BLaER1 treated with 17β-estradiol and CSF1 and Interleukin-3, amounts not matched to agents 10 nM and 100 nM (cell line): Measurements from ENCODE around the gene CCDC85C.
A peak's percentile ranks its signal among the peaks of the same experiment; 100 is the strongest.

Source experiments
- H3K27ac ChIP-seq, 11 experiments: shearing (Covaris generic); formaldehyde crosslinking; 2 replicates each; pipeline ENCODE4 v1.8.1; 2022
- H3K27me3 ChIP-seq, 11 experiments: shearing (Covaris generic); formaldehyde crosslinking; 2 replicates each; pipeline ENCODE4 v1.8.1; 2022
- H3K36me3 ChIP-seq, 11 experiments: shearing (Covaris generic); formaldehyde crosslinking; 2 replicates each; pipeline ENCODE4 v1.8.1; 2022
- H3K4me1 ChIP-seq, 10 experiments: shearing (Covaris generic); formaldehyde crosslinking; 2 replicates each; pipeline ENCODE4 v1.8.1; 2022
- H3K4me2 ChIP-seq, 11 experiments: shearing (Covaris generic); formaldehyde crosslinking; 2 replicates each; pipeline ENCODE4 v1.8.1; 2022
- H3K4me3 ChIP-seq, 10 experiments: shearing (Covaris generic); formaldehyde crosslinking; 2 replicates each; pipeline ENCODE4 v1.8.1; 2022
- H3K9ac ChIP-seq, 11 experiments: shearing (Covaris generic); formaldehyde crosslinking; 2 replicates each; pipeline ENCODE4 v1.8.1; 2022
- H3K9me3 ChIP-seq, 11 experiments: shearing (Covaris generic); formaldehyde crosslinking; replicated peaks in 1 of 11; 2 replicates each; pipeline ENCODE4 v1.8.1; 2022
- H4K20me1 ChIP-seq, 11 experiments: shearing (Covaris generic); formaldehyde crosslinking; 2 replicates each; pipeline ENCODE4 v1.8.1; 2022
- Cebpa-rat ChIP-seq, 11 experiments: shearing (Covaris generic); IDR thresholded peaks; 2 replicates each; pipeline ENCODE4 v1.8.1; 2022

Gene CCDC85C

GRCh38 chr14:99634443-99634842 is 30.4 kb upstream of the CCDC85C start:
- H3K4me1 ChIP-seq = peaks cover 38 to 58% (median 48%) of the 10 kb centered on the region in 10 experiments
- no peak for TF ChIP-seq Cebpa-rat (IDR thresholded peaks at IDR 0.05)
- peak overlapping the region; percentile 75 to 95 (median 82) for H3K4me2 ChIP-seq
- H3K9ac ChIP-seq = peak overlapping the region in 10 of 11 experiments; percentile 2 to 68 (median 45); a peak in 16 of 22 replicates
- peak overlapping the region in 8 of 11 experiments; percentile 10 to 67 (median 20); a peak in 10 of 22 replicates for H3K27ac ChIP-seq
- H3K9me3 ChIP-seq = no peaks in the 10 kb centered on the region
- H3K27me3 ChIP-seq = peaks cover 0 to 12% (median 0%) of the 10 kb centered on the region in 11 experiments; a peak in 5 of 22 replicates
- no peaks in the 10 kb centered on the region for H3K36me3 ChIP-seq
- peak overlapping the region in 2 of 10 experiments; percentile 3 to 19; a peak in 1 of 20 replicates for H3K4me3 ChIP-seq
- H4K20me1 ChIP-seq = no peaks in the 10 kb centered on the region; a peak in 1 of 22 replicates

- no peaks in the 10 kb centered on the region for H3K9me3 ChIP-seq
- peaks cover 0 to 12% (median 0%) of the 10 kb centered on the region in 11 experiments; a peak in 5 of 22 replicates for H3K27me3 ChIP-seq
- peaks cover 38 to 61% (median 49%) of the 10 kb centered on the region in 10 experiments for H3K4me1 ChIP-seq
- peak overlapping the region in 5 of 11 experiments; percentile 28 to 68 (median 56); a peak in 11 of 22 replicates for H3K9ac ChIP-seq
- no peaks in the 10 kb centered on the region; a peak in 1 of 22 replicates for H4K20me1 ChIP-seq
- TF ChIP-seq Cebpa-rat (IDR thresholded peaks at IDR 0.05) = no peak
- peak overlapping the region in 1 of 10 experiments; percentile 24; a peak in 1 of 20 replicates for H3K4me3 ChIP-seq
- peak overlapping the region in 4 of 11 experiments; percentile 32 to 67 (median 54); a peak in 7 of 22 replicates for H3K27ac ChIP-seq
- H3K36me3 ChIP-seq = no peaks in the 10 kb centered on the region
- H3K4me2 ChIP-seq = peak overlapping the region; percentile 75 to 95 (median 82)
These were observed 29.9 kb upstream of the CCDC85C start for GRCh38 chr14:99633918-99634317.

- Histone ChIP-seq H3K9me3 (no peaks in the 10 kb centered on the region), H3K36me3 (no peaks in the 10 kb centered on the region), H3K27ac (peak overlapping the region in 3 of 11 experiments; percentile 32 to 67 (median 60); a peak in 6 of 22 replicates), H3K27me3 (peaks cover 0 to 12% (median 0%) of the 10 kb centered on the region in 11 experiments; a peak in 5 of 22 replicates), H3K9ac (peak overlapping the region in 5 of 11 experiments; percentile 28 to 68 (median 56); a peak in 7 of 22 replicates), H3K4me2 (peak overlapping the region; percentile 75 to 95 (median 82); a peak in 20 of 22 replicates), H3K4me1 (peaks cover 38 to 66% (median 53%) of the 10 kb centered on the region in 10 experiments), H3K4me3 (peak overlapping the region in 1 of 10 experiments; percentile 24; a peak in 1 of 20 replicates), H4K20me1 (no peaks in the 10 kb centered on the region; a peak in 1 of 22 replicates)
- no peak for TF ChIP-seq Cebpa-rat (IDR thresholded peaks at IDR 0.05)
These were observed 29.1 kb upstream of the CCDC85C start for GRCh38 chr14:99633141-99633540.

- Histone ChIP-seq H3K27me3 (peaks cover 0 to 12% (median 0%) of the 10 kb centered on the region in 11 experiments; a peak in 5 of 22 replicates), H3K36me3 (no peaks in the 10 kb centered on the region), H3K9ac (no peak overlapping the region), H4K20me1 (no peaks in the 10 kb centered on the region; a peak in 1 of 22 replicates), H3K4me3 (no peak overlapping the region), H3K27ac (no peak overlapping the region), H3K4me2 (peak overlapping the region in 6 of 11 experiments; percentile 30 to 91 (median 66); a peak in 10 of 22 replicates), H3K9me3 (no peaks in the 10 kb centered on the region), H3K4me1 (peaks cover 38 to 66% (median 53%) of the 10 kb centered on the region in 10 experiments)
- no peak for TF ChIP-seq Cebpa-rat (IDR thresholded peaks at IDR 0.05)
These were observed 28.5 kb upstream of the CCDC85C start for GRCh38 chr14:99632410-99633035.

- Histone ChIP-seq H3K4me3 (no peak overlapping the region), H3K27ac (no peak overlapping the region), H3K9me3 (no peaks in the 10 kb centered on the region), H3K9ac (no peak overlapping the region), H4K20me1 (peaks cover 0 to 5% (median 0%) of the 10 kb centered on the region in 11 experiments; a peak in 2 of 22 replicates), H3K27me3 (peaks cover 0 to 12% (median 0%) of the 10 kb centered on the region in 11 experiments; a peak in 5 of 22 replicates), H3K4me2 (no peak overlapping the region), H3K4me1 (peaks cover 19 to 49% (median 38%) of the 10 kb centered on the region in 10 experiments), H3K36me3 (no peaks in the 10 kb centered on the region)
- TF ChIP-seq Cebpa-rat (IDR thresholded peaks at IDR 0.05) = no peak
These were observed 26.2 kb upstream of the CCDC85C start for GRCh38 chr14:99630202-99630601.

GRCh38 chr14:99628887-99629618 is 25.0 kb upstream of the CCDC85C start:
- no peak overlapping the region for H3K9ac ChIP-seq
- no peaks in the 10 kb centered on the region for H3K36me3 ChIP-seq
- peaks cover 8 to 43% (median 33%) of the 10 kb centered on the region in 10 experiments for H3K4me1 ChIP-seq
- no peaks in the 10 kb centered on the region for H3K9me3 ChIP-seq
- peaks cover 0 to 10% (median 0%) of the 10 kb centered on the region in 11 experiments; a peak in 5 of 22 replicates for H3K27me3 ChIP-seq
- peaks cover 0 to 10% (median 0%) of the 10 kb centered on the region in 11 experiments; a peak in 2 of 22 replicates for H4K20me1 ChIP-seq
- H3K27ac ChIP-seq = no peak overlapping the region
- peak overlapping the region in 9 of 11 experiments; percentile 1 to 48 (median 27); a peak in 8 of 22 replicates for H3K4me2 ChIP-seq
- TF ChIP-seq Cebpa-rat (IDR thresholded peaks at IDR 0.05) = no peak
- H3K4me3 ChIP-seq = no peak overlapping the region

- Histone ChIP-seq H3K9ac (no peak overlapping the region), H4K20me1 (peaks cover 0 to 10% (median 0%) of the 10 kb centered on the region in 11 experiments; a peak in 2 of 22 replicates), H3K36me3 (no peaks in the 10 kb centered on the region), H3K9me3 (no peaks in the 10 kb centered on the region), H3K27ac (no peak overlapping the region), H3K4me2 (no peak overlapping the region), H3K27me3 (no peaks in the 10 kb centered on the region), H3K4me3 (no peak overlapping the region), H3K4me1 (peaks cover 8 to 43% (median 32%) of the 10 kb centered on the region in 10 experiments)
- no peak for TF ChIP-seq Cebpa-rat (IDR thresholded peaks at IDR 0.05)
These were observed 23.7 kb upstream of the CCDC85C start for GRCh38 chr14:99627510-99628381.

- no peak for TF ChIP-seq Cebpa-rat (IDR thresholded peaks at IDR 0.05)
- Histone ChIP-seq H3K4me2 (no peak overlapping the region), H3K9me3 (no peaks in the 10 kb centered on the region), H3K4me3 (no peak overlapping the region), H3K27me3 (no peaks in the 10 kb centered on the region), H3K9ac (no peak overlapping the region), H4K20me1 (peaks cover 0 to 10% (median 0%) of the 10 kb centered on the region in 11 experiments; a peak in 2 of 22 replicates), H3K4me1 (peaks cover 8 to 43% (median 33%) of the 10 kb centered on the region in 10 experiments), H3K27ac (no peak overlapping the region), H3K36me3 (no peaks in the 10 kb centered on the region)
These were observed 23.1 kb upstream of the CCDC85C start for GRCh38 chr14:99627100-99627499.
